Erythroblast (primary cell): ENCODE data around the gene MYO10.

Experiments
- GATA1 ChIP-seq: IDR thresholded peaks from 2 replicates; pipeline ENCODE4 v1.6.1; 2011; ENCODE audit warnings: low read depth, mild to moderate bottlenecking, control low read depth, low read length, moderate library complexity
- POLR2A ChIP-seq: IDR thresholded peaks from 2 replicates; pipeline ENCODE4 v1.6.1; 2011; ENCODE audit warnings: mild to moderate bottlenecking, low read length

- no peak for TF ChIP-seq POLR2A
- no peak for TF ChIP-seq GATA1
These were observed 29.8 kb downstream of the MYO10 start for GRCh38 chr5:16906255-16906654.
